ENCODE data around the gene TMEM203.

TMEM203 gene

GRCh38 chr9:137182836-137183235 lies 22.6 kb downstream of the TMEM203 start:
- no peak for DNase-seq (ENCODE audit: low read depth in 3 of 3, low spot score in 1 of 3)

GRCh38 chr9:137181680-137182079 lies 23.8 kb downstream of the TMEM203 start:
- no peak for DNase-seq (ENCODE audit: low read depth in 3 of 3, low spot score in 1 of 3)

- DNase-seq (ENCODE audit: low read depth in 3 of 3, low spot score in 1 of 3): no peak
Observed at GRCh38 chr9:137180491-137180890, 25.0 kb downstream of the TMEM203 start.

GRCh38 chr9:137179761-137180160 lies 25.7 kb downstream of the TMEM203 start:
- no peak for DNase-seq (ENCODE audit: low read depth in 3 of 3, low spot score in 1 of 3)

- no peak for DNase-seq (ENCODE audit: low read depth in 3 of 3, low spot score in 1 of 3)
Observed at GRCh38 chr9:137178939-137179630, 26.4 kb downstream of the TMEM203 start.

- no peak for DNase-seq (ENCODE audit: low read depth in 3 of 3, low spot score in 1 of 3)
Observed at GRCh38 chr9:137178201-137178938, 27.1 kb downstream of the TMEM203 start.

- no peak for DNase-seq (ENCODE audit: low read depth in 3 of 3, low spot score in 1 of 3)
Observed at GRCh38 chr9:137176302-137177182, 28.9 kb downstream of the TMEM203 start.

GRCh38 chr9:137175345-137175961 lies 30.0 kb downstream of the TMEM203 start:
- DNase-seq (ENCODE audit: low read depth in 3 of 3, low spot score in 1 of 3): no peak

GRCh38 chr9:137174722-137175293 lies 30.6 kb downstream of the TMEM203 start:
- DNase-seq (ENCODE audit: low read depth in 3 of 3, low spot score in 1 of 3): no peak

- no peak for DNase-seq (ENCODE audit: low read depth in 3 of 3, low spot score in 1 of 3)
Observed at GRCh38 chr9:137173796-137174664, 31.4 kb downstream of the TMEM203 start.

- DNase-seq (ENCODE audit: low read depth in 3 of 3, low spot score in 1 of 3): no peak
Observed at GRCh38 chr9:137172901-137173795, 32.3 kb downstream of the TMEM203 start.

GRCh38 chr9:137171149-137171900 lies 34.1 kb downstream of the TMEM203 start:
- no peak for DNase-seq (ENCODE audit: low read depth in 3 of 3, low spot score in 1 of 3)

- no peak for DNase-seq (ENCODE audit: low read depth in 3 of 3, low spot score in 1 of 3)
Observed at GRCh38 chr9:137170486-137171148, 34.8 kb downstream of the TMEM203 start.

- no peak for DNase-seq (ENCODE audit: low read depth in 3 of 3, low spot score in 1 of 3)
Observed at GRCh38 chr9:137169896-137170358, 35.5 kb downstream of the TMEM203 start, which contains the start of gene LRRC26. LRRC26 (minus strand) TSS chr9:137170051; CDS start chr9:137169943, 108 bp downstream.

GRCh38 chr9:137168904-137169856 lies 36.3 kb downstream of the TMEM203 start:
- no peak for DNase-seq (ENCODE audit: low read depth in 3 of 3, low spot score in 1 of 3)

GRCh38 chr9:137168573-137168903 lies 36.9 kb downstream of the TMEM203 start:
- DNase-seq (ENCODE audit: low read depth in 3 of 3, low spot score in 1 of 3): no peak
